ENCODE data around the gene SPRYD3.

The SPRYD3 gene

GRCh38 chr12:53060721-53061276, 18.4 kb downstream of the SPRYD3 start:
- H3K4me3 ChIP-seq (ENCODE audit: low read depth, low read length): no peak overlapping the region
- no peak for DNase-seq (ENCODE audit: low read depth)
- no peak for TF ChIP-seq CTCF (IDR thresholded peaks at IDR 0.05; ENCODE audit: control insufficient read depth, extremely low read depth, insufficient read depth)

DNA sequence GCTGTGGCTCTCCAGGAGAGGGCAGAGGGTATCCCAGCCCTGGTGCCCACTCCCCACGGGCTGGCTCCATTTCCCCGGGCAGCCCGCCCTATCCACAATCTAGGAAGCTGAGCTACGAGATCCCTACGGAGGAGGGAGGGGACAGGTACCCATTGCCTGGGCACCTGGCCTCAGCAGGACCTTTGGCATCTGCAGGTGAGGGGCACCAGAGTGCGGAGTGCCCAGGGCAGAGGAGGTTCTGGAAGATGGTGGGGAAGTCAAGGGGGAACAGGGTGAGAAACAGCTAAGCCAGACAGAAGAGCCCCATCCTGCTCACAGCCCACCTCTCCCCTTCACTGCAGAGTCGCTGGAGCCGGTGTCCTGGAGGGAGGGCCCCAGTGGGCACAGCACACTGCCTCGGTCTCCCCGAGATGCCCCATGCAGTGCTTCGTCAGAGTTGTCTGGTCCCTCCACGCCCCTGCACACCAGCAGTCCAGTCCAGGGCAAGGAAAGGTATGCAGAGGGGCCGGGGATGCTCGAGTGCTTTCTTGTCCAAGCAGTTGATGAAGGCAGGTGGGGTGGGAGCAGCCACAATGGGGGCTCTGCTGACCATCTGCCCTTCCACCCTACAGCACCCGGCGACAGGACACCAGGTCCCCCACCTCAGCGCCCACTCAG, 19.0 kb downstream of the SPRYD3 start:
- TF ChIP-seq CTCF (IDR thresholded peaks at IDR 0.05; ENCODE audit: control insufficient read depth, extremely low read depth, insufficient read depth): no peak
- H3K4me3 ChIP-seq (ENCODE audit: low read depth, low read length): no peak overlapping the region
- no peak for DNase-seq (ENCODE audit: low read depth)

- no peak overlapping the region for H3K4me3 ChIP-seq (ENCODE audit: low read depth, low read length)
- no peak for DNase-seq (ENCODE audit: low read depth)
- no peak for TF ChIP-seq CTCF (IDR thresholded peaks at IDR 0.05; ENCODE audit: control insufficient read depth, extremely low read depth, insufficient read depth)
Observed at GRCh38 chr12:53059434-53060063, 19.6 kb downstream of the SPRYD3 start.

GRCh38 chr12:53058674-53059433, 20.3 kb downstream of the SPRYD3 start:
- H3K4me3 ChIP-seq (ENCODE audit: low read depth, low read length): no peak overlapping the region
- no peak for TF ChIP-seq CTCF (IDR thresholded peaks at IDR 0.05; ENCODE audit: control insufficient read depth, extremely low read depth, insufficient read depth)

GRCh38 chr12:53057816-53058500, 21.2 kb downstream of the SPRYD3 start:
- H3K4me3 ChIP-seq (ENCODE audit: low read depth, low read length): no peak overlapping the region
- no peak for TF ChIP-seq CTCF (IDR thresholded peaks at IDR 0.05; ENCODE audit: control insufficient read depth, extremely low read depth, insufficient read depth)
- no peak for DNase-seq (ENCODE audit: low read depth)

More at GRCh38 chr12:53058674-53059433, 20.3 kb downstream of the SPRYD3 start:
- DNase-seq (ENCODE audit: low read depth): no peak

- H3K4me3 ChIP-seq (ENCODE audit: low read depth, low read length): no peak overlapping the region
- DNase-seq (ENCODE audit: low read depth): no peak
- no peak for TF ChIP-seq CTCF (IDR thresholded peaks at IDR 0.05; ENCODE audit: control insufficient read depth, extremely low read depth, insufficient read depth)
Observed at GRCh38 chr12:53056901-53057300, 22.3 kb downstream of the SPRYD3 start.
